Measurements from ENCODE around the gene MYO5A. TPM values are rescaled to one million over a fixed set of nuclear protein-coding genes. Genes with fewer than 3 reads are reported as not detected.

MYO5A gene
- polyA plus RNA-seq, 2 of the 4 experiments (the other 2 are of a cell fraction) = 15.1 to 46.7 TPM

- peaks cover 3% of the 10 kb centered on the region for H3K4me1 ChIP-seq
- DNase-seq (ENCODE audit: low read depth in 1 of 2, low spot score in 1 of 2) = no peak
- FAIRE-seq = peak; percentile 13
- no peak overlapping the region for H3K4me3 ChIP-seq
- ChIA-PET CTCF (interaction anchor here (0.9 to 2.7 kb wide), 4 partner anchors 8 to 408 kb away, joined by 3 to 16 read pairs (median 8); no protein-coding TSS in a partner anchor), POLR2A (no interaction called here)
- no peak overlapping the region for H3K27ac ChIP-seq
- H3K9me3 ChIP-seq = no peaks in the 10 kb centered on the region
- no peak for ATAC-seq
- TF ChIP-seq KDM5A (IDR thresholded peaks at IDR 0.05) = no peak
- TF ChIP-seq NFE2L2 (conservative IDR thresholded peaks at IDR 0.05; ENCODE audit: low read length) = no peak
- TF ChIP-seq CEBPB (IDR thresholded peaks at IDR 0.05) = 0 out of 4 replicates have a peak, but pooled peaks of 1 of the 2 experiments have one; percentile 20
- no peak for TF ChIP-seq RCOR1 (IDR thresholded peaks at IDR 0.05; ENCODE audit: low read depth, low read length)
- no peak overlapping the region for H3K4me2 ChIP-seq
- WGBS (ENCODE audit: missing lambda C conversion rate) = 96% methylated on average over 2 of the region's 2 CpGs
Observed at GRCh38 chr15:52326756-52327155, 201.9 kb downstream of the MYO5A start.

GRCh38 chr15:52324109-52324508 is 204.6 kb downstream of the MYO5A start:
- ChIA-PET POLR2A (interaction anchor here (0.7 kb wide), 1 partner anchor 203 kb away, joined by 3 read pairs; no protein-coding TSS in a partner anchor), CTCF (interaction anchor here (0.7 to 1.2 kb wide), 4 partner anchors 30 to 411 kb away, joined by 3 to 7 read pairs (median 4); no protein-coding TSS in a partner anchor)
- WGBS (ENCODE audit: missing lambda C conversion rate) = 76% methylated on average over 1 of the region's 1 CpG
- TF ChIP-seq NFE2L2 (conservative IDR thresholded peaks at IDR 0.05; ENCODE audit: low read length) = no peak
- no peak for TF ChIP-seq MAFK (IDR thresholded peaks at IDR 0.05; ENCODE audit: partially characterized antibody)
- no peak for TF ChIP-seq CHD4 (IDR thresholded peaks at IDR 0.05; ENCODE audit: borderline replicate concordance)
- no peak for TF ChIP-seq RCOR1 (IDR thresholded peaks at IDR 0.05; ENCODE audit: low read depth, low read length)
- TF ChIP-seq HDAC2 (IDR thresholded peaks at IDR 0.05) = no peak
- no peak for TF ChIP-seq RAD21 (conservative IDR thresholded peaks at IDR 0.05 in 1 of 2, IDR thresholded peaks at IDR 0.05 in 1 of 2)
- no peak for TF ChIP-seq POLR2AphosphoS2 (conservative IDR thresholded peaks at IDR 0.05; ENCODE audit: low read length)
- TF ChIP-seq HES2 (IDR thresholded peaks at IDR 0.05) = no peak
- TF ChIP-seq PHF8 (IDR thresholded peaks at IDR 0.05; ENCODE audit: borderline replicate concordance, low read depth) = no peak
- no peak for TF ChIP-seq HOXB5 (CRISPR knock-in tag; IDR thresholded peaks at IDR 0.05)
- DNase-seq (ENCODE audit: low read depth in 1 of 2, low spot score in 1 of 2) (no peak), ATAC-seq (no peak), FAIRE-seq (no peak)
- Histone ChIP-seq H3K4me2 (no peak overlapping the region), H3K27ac (no peak overlapping the region), H3K4me1 (no peaks in the 10 kb centered on the region), H3K4me3 (no peak overlapping the region), H3K9me3 (no peaks in the 10 kb centered on the region)

- Histone ChIP-seq H3K27ac (no peak overlapping the region), H3K4me3 (no peak overlapping the region), H3K9me3 (no peaks in the 10 kb centered on the region), H3K4me2 (no peak overlapping the region), H3K4me1 (no peaks in the 10 kb centered on the region)
- ChIA-PET CTCF (interaction anchor here (0.7 to 5.1 kb wide), 6 partner anchors 8 to 65 kb away, joined by 3 to 24 read pairs (median 6); no protein-coding TSS in a partner anchor), POLR2A (no interaction called here)
- no peak for TF ChIP-seq JUNB (IDR thresholded peaks at IDR 0.05)
- TF ChIP-seq FOSL2 (IDR thresholded peaks at IDR 0.05) = no peak
- TF ChIP-seq FOSL2 (CRISPR knock-in tag; IDR thresholded peaks at IDR 0.05) = no peak
- TF ChIP-seq FOXS1 (CRISPR knock-in tag; IDR thresholded peaks at IDR 0.05) = no peak
- TF ChIP-seq ZFP36 (IDR thresholded peaks at IDR 0.05; ENCODE audit: borderline replicate concordance, partially characterized antibody) = no peak
- TF ChIP-seq NPAS2 (CRISPR knock-in tag; IDR thresholded peaks at IDR 0.05; ENCODE audit: borderline replicate concordance) = no peak
- TF ChIP-seq TFCP2L1 (CRISPR knock-in tag; IDR thresholded peaks at IDR 0.05) = no peak
- TF ChIP-seq SMC3 (IDR thresholded peaks at IDR 0.05) = no peak
- no peak for TF ChIP-seq CHD4 (IDR thresholded peaks at IDR 0.05; ENCODE audit: borderline replicate concordance)
- no peak for TF ChIP-seq BHLHE40 (IDR thresholded peaks at IDR 0.05; ENCODE audit: low read depth, low read length)
- TF ChIP-seq CBX2 (IDR thresholded peaks at IDR 0.05; ENCODE audit: borderline replicate concordance, low read depth) = no peak
- TF ChIP-seq RAD21 (conservative IDR thresholded peaks at IDR 0.05 in 1 of 2, IDR thresholded peaks at IDR 0.05 in 1 of 2) = no peak
- TF ChIP-seq MAFK (IDR thresholded peaks at IDR 0.05; ENCODE audit: partially characterized antibody) = no peak
- no peak for TF ChIP-seq POLR2AphosphoS2 (conservative IDR thresholded peaks at IDR 0.05; ENCODE audit: low read length)
- TF ChIP-seq BCL3 (IDR thresholded peaks at IDR 0.05) = no peak
- no peak for TF ChIP-seq SREBF2 (IDR thresholded peaks at IDR 0.05)
- TF ChIP-seq MYC (IDR thresholded peaks at IDR 0.05; ENCODE audit: borderline replicate concordance, low read length) = no peak
- no peak for TF ChIP-seq PHF8 (IDR thresholded peaks at IDR 0.05; ENCODE audit: borderline replicate concordance, low read depth)
- no peak for TF ChIP-seq EP300 (IDR thresholded peaks at IDR 0.05)
- TF ChIP-seq ZSCAN20 (CRISPR knock-in tag; IDR thresholded peaks at IDR 0.05) = no peak
- no peak for TF ChIP-seq HOXA7 (CRISPR knock-in tag; IDR thresholded peaks at IDR 0.05)
- FAIRE-seq (no peak), ATAC-seq (no peak), DNase-seq (ENCODE audit: low read depth in 1 of 2, low spot score in 1 of 2) (no peak)
- 89% methylated on average over 13 of the region's 13 CpGs for WGBS (ENCODE audit: missing lambda C conversion rate)
Observed at GRCh38 chr15:52318729-52319500, 209.8 kb downstream of the MYO5A start.
